Lung (tissue), 12 donors: Measurements from ENCODE around the gene GEMIN2. TPM values are rescaled to one million over a fixed set of nuclear protein-coding genes. Genes with fewer than 3 reads are reported as not detected.
A peak's percentile ranks its signal among the peaks of the same experiment; 100 is the strongest.

ENCODE experiments used
- ATAC-seq: fragments of 200-7000 bp; cut with Tn5 transposase; one replicate; pipeline ENCODE4 v1.9.1; 2020; ENCODE audit warnings: moderate number of reproducible peaks; ENCODE audit not compliant: insufficient read depth, low FRiP score
- DNase-seq, 3 donors: peaks; one replicate each; pipeline ENCODE4 v3.0.0-alpha.2; 2013 to 2017
- H3K27ac ChIP-seq, 2 donors: one replicate each; pipeline ENCODE4 v1.5.1; 2013; ENCODE audit warnings: mild to moderate bottlenecking in 2 of 2, moderate library complexity in 2 of 2, control low read depth in 1 of 2, inconsistent platforms in 1 of 2, low read depth in 1 of 2, low read length in 1 of 2
- H3K27me3 ChIP-seq, 3 donors: one replicate each; pipeline ENCODE4 v1.5.1; 2013; ENCODE audit warnings: low read length in 2 of 3; ENCODE audit not compliant: control insufficient read depth in 3 of 3, insufficient read depth in 3 of 3
- H3K36me3 ChIP-seq, 4 donors: one replicate each; pipeline ENCODE4 v1.5.1; 2013; ENCODE audit warnings: low read length in 4 of 4, mild to moderate bottlenecking in 1 of 4, moderate library complexity in 1 of 4; ENCODE audit not compliant: control insufficient read depth in 4 of 4, insufficient read depth in 4 of 4
- H3K4me1 ChIP-seq, 5 donors: one replicate each; pipeline ENCODE4 v1.5.1; 2013; ENCODE audit warnings: low read length in 5 of 5, mild to moderate bottlenecking in 2 of 5, moderate library complexity in 1 of 5; ENCODE audit not compliant: control insufficient read depth in 5 of 5, insufficient read depth in 5 of 5
- H3K4me3 ChIP-seq: one replicate; pipeline ENCODE4 v1.5.1; 2013; ENCODE audit warnings: mild to moderate bottlenecking, control low read depth, moderate library complexity
- H3K9ac ChIP-seq, 2 donors: one replicate each; pipeline ENCODE4 v1.5.1; 2013; ENCODE audit warnings: low read length in 2 of 2, control low read depth in 1 of 2; ENCODE audit not compliant: insufficient read depth in 1 of 2
- H3K9me3 ChIP-seq, 4 donors: one replicate each; pipeline ENCODE4 v1.5.1; 2013; ENCODE audit warnings: low read length in 3 of 4, mild to moderate bottlenecking in 1 of 4, moderate library complexity in 1 of 4; ENCODE audit not compliant: control insufficient read depth in 4 of 4, insufficient read depth in 3 of 4
- WGBS, 2 donors: extraction: QIAGEN DNeasy Blood & Tissue Kit; methylation state at CpG; one replicate each; pipeline ENCODE4 v1.1.7; 2013; 5-methylcytosine and 5-hydroxymethylcytosine counted together
- polyA plus RNA-seq, 2 donors: library from polyadenylated mRNA; stranded (reverse); fragments of 200-250 nt; gene quantifications; one replicate each; pipeline ENCODE4 v1.2.1, GENCODE V29; 2013
- total RNA-seq, 2 donors: library from RNA; depleted of rRNA in 1 of 2; stranded (reverse); fragments of >200 nt in 1 of 2; gene quantifications; one replicate each; pipeline ENCODE4 v1.2.1, GENCODE V29; 2014 to 2021
- TF ChIP-seq, protein P1 (sequence below): IDR thresholded peaks from 2 replicates; pipeline ENCODE4 v1.5.1; 2012; ENCODE audit warnings: mild to moderate bottlenecking; ENCODE audit errors: control extremely low read depth, extremely low read depth
- donor health status: control.
- donor health status: control.
- donor health status: Bipolar disorder and iron deficiency.
- donor health status: healthy.
- donor health status: DM: yes; HTN: yes; CAD: no.

GEMIN2 gene
- total and polyA plus RNA-seq, 4 donors, result 7.3 to 19.8 (median 9.8) TPM

DNA sequence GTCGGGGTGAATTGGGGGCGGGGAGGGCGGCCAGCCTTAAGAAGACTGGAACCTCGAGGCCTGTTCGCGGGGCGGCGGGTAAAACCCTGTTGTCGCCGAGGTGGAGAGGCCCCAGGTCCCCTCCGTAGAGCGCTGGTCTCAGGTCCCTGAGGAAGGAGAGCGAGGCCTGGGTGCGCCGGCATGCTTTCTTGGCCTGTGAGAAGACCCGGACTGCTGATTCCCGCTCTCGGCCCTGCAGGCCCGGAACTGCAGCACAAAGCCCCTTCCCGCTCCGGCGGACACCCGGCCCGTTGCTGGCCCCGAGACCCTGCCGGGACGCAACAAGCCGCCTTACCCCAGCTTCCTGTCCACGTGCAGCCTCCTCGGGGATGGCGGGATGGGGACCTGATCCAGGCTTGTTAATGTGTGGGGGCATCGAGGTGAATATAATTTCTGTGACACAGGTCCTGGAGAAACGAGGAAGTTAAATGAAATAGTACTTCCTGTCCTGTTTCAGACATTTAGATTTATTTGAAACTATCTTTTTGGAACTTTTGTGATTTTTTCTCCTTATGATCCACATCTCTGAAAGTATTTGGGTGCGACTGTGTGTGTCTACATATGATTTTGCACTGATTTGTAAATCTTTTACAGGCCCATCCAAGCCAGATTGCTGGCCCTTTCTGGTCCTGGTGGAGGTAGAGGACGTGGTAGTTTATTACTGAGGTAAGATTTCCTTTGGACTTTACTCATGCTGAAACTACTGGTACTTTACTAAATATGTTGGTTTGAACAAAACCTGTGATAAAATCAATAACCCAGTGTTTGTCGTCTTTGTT lies 61.5 kb downstream of the GEMIN2 start:
- DNase-seq (peak in 2 of 3 donors; percentile 67 to 69), ATAC-seq (peak; percentile 4)
- TF ChIP-seq, protein P1, sequence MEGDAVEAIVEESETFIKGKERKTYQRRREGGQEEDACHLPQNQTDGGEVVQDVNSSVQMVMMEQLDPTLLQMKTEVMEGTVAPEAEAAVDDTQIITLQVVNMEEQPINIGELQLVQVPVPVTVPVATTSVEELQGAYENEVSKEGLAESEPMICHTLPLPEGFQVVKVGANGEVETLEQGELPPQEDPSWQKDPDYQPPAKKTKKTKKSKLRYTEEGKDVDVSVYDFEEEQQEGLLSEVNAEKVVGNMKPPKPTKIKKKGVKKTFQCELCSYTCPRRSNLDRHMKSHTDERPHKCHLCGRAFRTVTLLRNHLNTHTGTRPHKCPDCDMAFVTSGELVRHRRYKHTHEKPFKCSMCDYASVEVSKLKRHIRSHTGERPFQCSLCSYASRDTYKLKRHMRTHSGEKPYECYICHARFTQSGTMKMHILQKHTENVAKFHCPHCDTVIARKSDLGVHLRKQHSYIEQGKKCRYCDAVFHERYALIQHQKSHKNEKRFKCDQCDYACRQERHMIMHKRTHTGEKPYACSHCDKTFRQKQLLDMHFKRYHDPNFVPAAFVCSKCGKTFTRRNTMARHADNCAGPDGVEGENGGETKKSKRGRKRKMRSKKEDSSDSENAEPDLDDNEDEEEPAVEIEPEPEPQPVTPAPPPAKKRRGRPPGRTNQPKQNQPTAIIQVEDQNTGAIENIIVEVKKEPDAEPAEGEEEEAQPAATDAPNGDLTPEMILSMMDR, result no peak

DNA sequence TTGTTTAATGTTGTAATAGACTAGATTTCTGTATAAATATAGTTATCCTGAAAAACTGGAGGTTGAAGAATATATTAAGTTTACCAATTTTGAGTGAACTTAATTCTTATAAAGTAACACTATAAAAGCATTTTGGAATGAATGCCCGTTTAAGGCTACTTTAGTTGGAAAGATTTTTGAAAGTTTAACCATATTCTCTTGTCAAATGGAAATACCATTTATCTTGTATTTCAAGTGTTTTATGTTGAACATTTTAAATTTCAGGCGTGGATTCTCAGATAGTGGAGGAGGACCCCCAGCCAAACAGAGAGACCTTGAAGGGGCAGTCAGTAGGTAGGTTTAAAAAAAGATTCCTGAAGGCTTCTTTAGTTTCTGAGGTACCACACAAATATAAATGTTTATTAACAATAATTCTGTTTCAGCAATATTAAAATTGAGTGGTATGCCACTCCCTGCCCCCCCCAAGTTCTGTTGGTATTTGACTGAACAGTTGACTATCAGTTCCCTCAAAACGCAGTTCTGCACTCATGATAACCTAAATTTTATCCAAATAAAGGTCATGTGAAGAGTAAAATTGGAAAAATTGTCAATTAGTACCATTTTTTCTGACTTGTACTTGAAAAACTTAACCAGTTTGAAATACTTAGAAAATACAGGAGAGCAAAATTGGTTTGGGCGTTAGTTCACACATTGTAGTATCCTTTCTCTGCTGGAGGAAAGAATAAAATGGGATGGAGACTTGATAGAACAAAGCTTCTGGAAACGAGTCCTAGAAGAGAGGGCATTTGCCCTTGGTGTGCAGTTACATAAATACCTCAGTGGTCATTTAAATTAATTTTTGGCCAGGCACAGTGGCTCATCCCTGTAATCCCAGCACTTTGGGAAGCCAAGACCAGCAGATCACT lies 62.4 kb downstream of the GEMIN2 start:
- Histone ChIP-seq H3K4me1 (peaks cover 0 to 8% (median 0%) of the 10 kb centered on the region in 5 donors), H3K36me3 (peaks cover 23 to 49% (median 37%) of the 10 kb centered on the region in 4 donors), H3K27ac (no peak overlapping the region), H3K9me3 (no peaks in the 10 kb centered on the region), H3K27me3 (no peaks in the 10 kb centered on the region), H3K4me3 (no peak overlapping the region), H3K9ac (peak overlapping the region; percentile 88 to 91)
- DNase-seq, result no peak
- TF ChIP-seq, protein P1, result no peak
- ATAC-seq, result no peak
- 70 to 83% methylated on average over 5 of the region's 5 CpGs for WGBS, 2 donors

More for the DNA sequence above, 61.5 kb downstream of the GEMIN2 start:
- peak overlapping the region; percentile 91 to 97 for H3K27ac ChIP-seq
- 1% methylated on average over 36 of the region's 36 CpGs for WGBS, 2 donors
- H3K9ac ChIP-seq, result peak overlapping the region; percentile 88 to 91
- H3K36me3 ChIP-seq, result peaks cover 16 to 40% (median 29%) of the 10 kb centered on the region in 4 donors
- H3K4me1 ChIP-seq, result peaks cover 0 to 11% (median 0%) of the 10 kb centered on the region in 5 donors
- H3K4me3 ChIP-seq, result peak overlapping the region; percentile 99
- H3K9me3 ChIP-seq, result no peaks in the 10 kb centered on the region
- H3K27me3 ChIP-seq, result no peaks in the 10 kb centered on the region

DNA sequence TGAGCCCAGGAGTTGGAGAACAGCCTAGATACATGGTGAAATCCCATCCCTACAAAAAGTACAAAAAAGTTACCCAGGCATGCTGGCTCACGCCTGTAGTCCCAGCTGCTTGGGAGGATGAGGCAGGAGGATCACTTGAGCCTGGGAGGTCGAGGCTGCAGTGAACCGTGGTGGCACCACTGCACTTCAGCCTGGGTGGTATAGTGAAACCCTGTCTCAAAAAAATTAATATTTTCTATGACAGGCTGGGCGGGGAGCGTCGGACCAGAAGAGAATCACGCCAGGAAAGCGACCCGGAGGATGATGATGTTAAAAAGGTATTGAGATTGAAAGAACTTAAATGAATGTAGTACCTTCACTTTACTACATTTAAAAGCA lies 63.0 kb downstream of the GEMIN2 start:
- H3K36me3 ChIP-seq, result peaks cover 23 to 52% (median 40%) of the 10 kb centered on the region in 4 donors
- H3K9me3 ChIP-seq, result no peaks in the 10 kb centered on the region
- ATAC-seq (no peak), DNase-seq (no peak)
- TF ChIP-seq, protein P1, result no peak
- WGBS, 2 donors, result 94 to 96% methylated on average over 9 of the region's 9 CpGs
- no peak overlapping the region for H3K9ac ChIP-seq
- H3K27ac ChIP-seq, result no peak overlapping the region
- H3K27me3 ChIP-seq, result no peaks in the 10 kb centered on the region
- H3K4me1 ChIP-seq, result peaks cover 0 to 8% (median 0%) of the 10 kb centered on the region in 5 donors
- H3K4me3 ChIP-seq, result no peak overlapping the region
